ENCODE results near the gene GGN. TPM values are rescaled to one million over a fixed set of nuclear protein-coding genes. Genes with fewer than 3 reads are reported as not detected.

GGN gene
- total and polyA plus RNA-seq, 9 of the 15 experiments (the other 6 are each of a cell fraction or from before 2014, with no cell fraction given), result 0.15 to 0.33 TPM; not detected in 7

DNA sequence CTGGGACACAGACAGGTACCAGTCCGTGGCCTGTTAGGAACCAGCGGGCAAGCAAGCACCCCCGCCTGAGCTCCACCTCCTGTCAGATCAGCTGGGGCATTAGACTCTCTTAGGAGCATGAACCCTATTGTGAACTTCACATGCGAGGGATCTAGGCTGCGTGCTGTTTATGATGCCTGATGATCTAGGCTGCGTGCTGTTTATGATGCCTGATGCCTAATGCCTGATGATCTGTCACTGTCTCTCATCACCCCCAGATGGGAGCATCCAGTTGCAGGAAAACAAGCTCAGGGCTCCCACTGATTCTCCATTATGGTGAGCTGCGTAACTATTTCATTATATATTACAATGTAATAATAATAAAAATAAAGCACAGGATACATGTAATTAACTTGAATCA is 34.6 kb upstream of the GGN start (continued):
- TF ChIP-seq PHF21A (IDR thresholded peaks at IDR 0.05; ENCODE audit: borderline replicate concordance, low read depth), result no peak

DNA sequence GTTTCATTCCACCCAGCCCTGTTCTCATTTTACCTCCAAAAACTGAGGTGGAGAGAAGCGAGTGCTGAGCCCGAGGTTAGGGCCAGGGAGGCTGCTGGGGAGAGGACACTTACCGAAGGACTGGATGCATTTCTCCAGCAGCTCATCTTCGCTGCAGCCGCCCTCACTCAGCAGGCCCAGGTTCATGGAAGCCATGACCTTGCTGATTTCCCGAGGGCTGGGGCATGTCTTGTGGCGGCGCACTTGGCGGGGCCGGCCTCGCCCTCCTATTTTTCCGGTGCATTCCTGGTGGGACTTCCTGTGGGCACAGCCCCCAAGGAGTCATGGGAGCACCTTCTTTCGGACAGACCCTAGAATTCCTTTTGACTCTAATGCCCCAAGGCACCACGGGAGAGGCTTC is 34.0 kb upstream of the GGN start:
- Histone ChIP-seq H3K27ac (ENCODE audit: extremely low read depth, low read depth, low read length) (no peak overlapping the region), H4K20me1 (replicated peaks; ENCODE audit: control insufficient read depth, insufficient read depth, low read length) (no peaks in the 10 kb centered on the region), H2AFZ (ENCODE audit: low read depth, low read length) (no peak overlapping the region), H3K9ac (ENCODE audit: insufficient read depth in 1 of 2, low read depth in 2 of 2, low read length in 2 of 2) (peak overlapping the region in 1 of 2 experiments; percentile 65; a peak in 1 of 4 replicates), H3K36me3 (ENCODE audit: control insufficient read depth, insufficient read depth, low read length) (no peaks in the 10 kb centered on the region), H3K79me2 (ENCODE audit: control insufficient read depth, insufficient read depth, low read length) (peaks cover 4% of the 10 kb centered on the region; the same call in 1 of the 3 replicates), H3K4me1 (replicated peaks in 1 of 2; ENCODE audit: control insufficient read depth in 2 of 2, insufficient read depth in 2 of 2, low read length in 2 of 2) (peaks cover 26 to 43% of the 10 kb centered on the region in 2 experiments), H3K9me3 (replicated peaks; ENCODE audit: control insufficient read depth, insufficient read depth, low read depth, low read length) (no peaks in the 10 kb centered on the region), H3K4me2 (ENCODE audit: insufficient read depth, low read length) (no peak overlapping the region), H3K9me1 (ENCODE audit: control insufficient read depth, insufficient read depth, low read length) (no peaks in the 10 kb centered on the region), H3K27me3 (ENCODE audit: control insufficient read depth in 2 of 2, insufficient read depth in 2 of 2, low read length in 2 of 2) (no peaks in the 10 kb centered on the region), H3K4me3 (no peak overlapping the region)
- ChIA-PET CTCF (ENCODE audit: low intra/inter-chr PET ratio) (no interaction called here), POLR2A (interaction anchor here (0.7 to 1.0 kb wide), 2 partner anchors 31 to 166 kb away, joined by 3 read pairs; no protein-coding TSS in a partner anchor)
- no TSS peak for BruUV-seq (replicated peaks)
- TF ChIP-seq, protein P1, sequence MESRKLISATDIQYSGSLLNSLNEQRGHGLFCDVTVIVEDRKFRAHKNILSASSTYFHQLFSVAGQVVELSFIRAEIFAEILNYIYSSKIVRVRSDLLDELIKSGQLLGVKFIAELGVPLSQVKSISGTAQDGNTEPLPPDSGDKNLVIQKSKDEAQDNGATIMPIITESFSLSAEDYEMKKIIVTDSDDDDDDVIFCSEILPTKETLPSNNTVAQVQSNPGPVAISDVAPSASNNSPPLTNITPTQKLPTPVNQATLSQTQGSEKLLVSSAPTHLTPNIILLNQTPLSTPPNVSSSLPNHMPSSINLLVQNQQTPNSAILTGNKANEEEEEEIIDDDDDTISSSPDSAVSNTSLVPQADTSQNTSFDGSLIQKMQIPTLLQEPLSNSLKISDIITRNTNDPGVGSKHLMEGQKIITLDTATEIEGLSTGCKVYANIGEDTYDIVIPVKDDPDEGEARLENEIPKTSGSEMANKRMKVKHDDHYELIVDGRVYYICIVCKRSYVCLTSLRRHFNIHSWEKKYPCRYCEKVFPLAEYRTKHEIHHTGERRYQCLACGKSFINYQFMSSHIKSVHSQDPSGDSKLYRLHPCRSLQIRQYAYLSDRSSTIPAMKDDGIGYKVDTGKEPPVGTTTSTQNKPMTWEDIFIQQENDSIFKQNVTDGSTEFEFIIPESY (CRISPR knock-in tag; IDR thresholded peaks at IDR 0.05), result peak; percentile 58; the same call in 1 of the 2 replicates
- TF ChIP-seq, protein P2, sequence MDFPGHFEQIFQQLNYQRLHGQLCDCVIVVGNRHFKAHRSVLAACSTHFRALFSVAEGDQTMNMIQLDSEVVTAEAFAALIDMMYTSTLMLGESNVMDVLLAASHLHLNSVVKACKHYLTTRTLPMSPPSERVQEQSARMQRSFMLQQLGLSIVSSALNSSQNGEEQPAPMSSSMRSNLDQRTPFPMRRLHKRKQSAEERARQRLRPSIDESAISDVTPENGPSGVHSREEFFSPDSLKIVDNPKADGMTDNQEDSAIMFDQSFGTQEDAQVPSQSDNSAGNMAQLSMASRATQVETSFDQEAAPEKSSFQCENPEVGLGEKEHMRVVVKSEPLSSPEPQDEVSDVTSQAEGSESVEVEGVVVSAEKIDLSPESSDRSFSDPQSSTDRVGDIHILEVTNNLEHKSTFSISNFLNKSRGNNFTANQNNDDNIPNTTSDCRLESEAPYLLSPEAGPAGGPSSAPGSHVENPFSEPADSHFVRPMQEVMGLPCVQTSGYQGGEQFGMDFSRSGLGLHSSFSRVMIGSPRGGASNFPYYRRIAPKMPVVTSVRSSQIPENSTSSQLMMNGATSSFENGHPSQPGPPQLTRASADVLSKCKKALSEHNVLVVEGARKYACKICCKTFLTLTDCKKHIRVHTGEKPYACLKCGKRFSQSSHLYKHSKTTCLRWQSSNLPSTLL (IDR thresholded peaks at IDR 0.05), result no peak
- ATAC-seq (no peak), DNase-seq (ENCODE audit: extremely low read depth in 1 of 4, low spot score in 3 of 4) (no peak), FAIRE-seq (no peak)
- WGBS (ENCODE audit: insufficient coverage, low coverage, missing lambda C conversion rate), result 47% methylated on average over 10 of the region's 14 CpGs
- intact Hi-C loops (cut with micrococcal nuclease), result no loop called here
- in situ Hi-C loops (cut with MboI), result no loop called here

Data from K562 (cell line).